NB4 (cell line): ENCODE measurements around the gene CIC.
"Not testable (repeated sequence)": the region's sequence is repeated elsewhere in the genome, so short reads cannot be mapped to it uniquely, and the experiment has no call there.

Source experiments
- DNase-seq: peaks from one replicate; pipeline ENCODE4 v3.0.0; 2010; ENCODE audit warnings: low read depth
- H3K4me3 ChIP-seq: one replicate; pipeline ENCODE4 v1.5.1; 2011; ENCODE audit warnings: mild to moderate bottlenecking, low read depth, low read length, moderate library complexity
- MYC ChIP-seq: IDR thresholded peaks from 2 replicates; pipeline ENCODE4 v1.6.1; 2011; ENCODE audit warnings: low read depth, low read length
- POLR2A ChIP-seq: IDR thresholded peaks from 2 replicates; pipeline ENCODE4 v1.6.1; 2011; ENCODE audit warnings: mild to moderate bottlenecking; ENCODE audit not compliant: insufficient read length; ENCODE audit errors: extremely low read depth
- TF ChIP-seq, protein P1 (sequence below): IDR thresholded peaks from 2 replicates; pipeline ENCODE4 v1.6.1; 2011; ENCODE audit warnings: low read depth, low read length
- TF ChIP-seq, protein P2 (sequence below): IDR thresholded peaks from one replicate; pipeline ENCODE4 v1.5.1; 2012; ENCODE audit warnings: low read depth, low read length

The CIC gene

DNA sequence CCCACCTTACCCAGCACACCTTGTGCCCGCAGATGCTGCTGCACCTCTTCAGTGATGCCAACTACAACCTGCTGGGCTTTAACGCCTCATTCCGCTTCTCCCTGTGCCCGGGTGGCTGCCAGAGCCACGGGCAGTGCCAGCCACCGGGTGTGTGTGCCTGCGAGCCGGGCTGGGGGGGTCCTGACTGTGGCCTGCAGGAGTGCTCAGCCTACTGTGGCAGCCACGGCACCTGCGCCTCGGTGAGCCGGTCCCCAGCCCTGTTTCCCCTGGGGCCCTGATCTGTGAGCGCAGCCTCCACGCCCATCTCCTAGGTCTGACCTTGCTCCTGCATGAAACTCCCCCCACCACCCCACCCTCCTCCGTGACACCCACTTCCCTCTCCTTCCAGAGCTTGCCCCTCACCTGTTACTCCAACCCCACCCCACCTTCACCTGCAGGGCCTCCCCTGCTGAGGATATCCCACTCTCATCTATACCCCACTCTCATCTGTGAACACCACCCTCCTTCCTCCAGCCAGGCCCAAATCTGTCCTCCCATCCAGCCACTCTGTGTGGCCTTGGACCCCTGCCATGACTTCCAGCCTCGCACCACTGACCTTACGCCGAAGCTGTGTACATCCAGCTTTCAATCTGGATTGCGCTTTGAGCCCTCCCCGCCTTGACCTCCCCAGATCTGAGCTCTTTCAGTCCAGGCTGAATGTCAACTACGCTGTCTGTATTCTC, 65.1 kb downstream of the CIC start:
- no peak for DNase-seq
- H3K4me3 ChIP-seq, result no peak overlapping the region
- TF ChIP-seq, protein P1, sequence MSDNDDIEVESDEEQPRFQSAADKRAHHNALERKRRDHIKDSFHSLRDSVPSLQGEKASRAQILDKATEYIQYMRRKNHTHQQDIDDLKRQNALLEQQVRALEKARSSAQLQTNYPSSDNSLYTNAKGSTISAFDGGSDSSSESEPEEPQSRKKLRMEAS, result no peak
- TF ChIP-seq, protein P2, sequence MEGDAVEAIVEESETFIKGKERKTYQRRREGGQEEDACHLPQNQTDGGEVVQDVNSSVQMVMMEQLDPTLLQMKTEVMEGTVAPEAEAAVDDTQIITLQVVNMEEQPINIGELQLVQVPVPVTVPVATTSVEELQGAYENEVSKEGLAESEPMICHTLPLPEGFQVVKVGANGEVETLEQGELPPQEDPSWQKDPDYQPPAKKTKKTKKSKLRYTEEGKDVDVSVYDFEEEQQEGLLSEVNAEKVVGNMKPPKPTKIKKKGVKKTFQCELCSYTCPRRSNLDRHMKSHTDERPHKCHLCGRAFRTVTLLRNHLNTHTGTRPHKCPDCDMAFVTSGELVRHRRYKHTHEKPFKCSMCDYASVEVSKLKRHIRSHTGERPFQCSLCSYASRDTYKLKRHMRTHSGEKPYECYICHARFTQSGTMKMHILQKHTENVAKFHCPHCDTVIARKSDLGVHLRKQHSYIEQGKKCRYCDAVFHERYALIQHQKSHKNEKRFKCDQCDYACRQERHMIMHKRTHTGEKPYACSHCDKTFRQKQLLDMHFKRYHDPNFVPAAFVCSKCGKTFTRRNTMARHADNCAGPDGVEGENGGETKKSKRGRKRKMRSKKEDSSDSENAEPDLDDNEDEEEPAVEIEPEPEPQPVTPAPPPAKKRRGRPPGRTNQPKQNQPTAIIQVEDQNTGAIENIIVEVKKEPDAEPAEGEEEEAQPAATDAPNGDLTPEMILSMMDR, result no peak
- TF ChIP-seq POLR2A (no peak), MYC (no peak)

DNA sequence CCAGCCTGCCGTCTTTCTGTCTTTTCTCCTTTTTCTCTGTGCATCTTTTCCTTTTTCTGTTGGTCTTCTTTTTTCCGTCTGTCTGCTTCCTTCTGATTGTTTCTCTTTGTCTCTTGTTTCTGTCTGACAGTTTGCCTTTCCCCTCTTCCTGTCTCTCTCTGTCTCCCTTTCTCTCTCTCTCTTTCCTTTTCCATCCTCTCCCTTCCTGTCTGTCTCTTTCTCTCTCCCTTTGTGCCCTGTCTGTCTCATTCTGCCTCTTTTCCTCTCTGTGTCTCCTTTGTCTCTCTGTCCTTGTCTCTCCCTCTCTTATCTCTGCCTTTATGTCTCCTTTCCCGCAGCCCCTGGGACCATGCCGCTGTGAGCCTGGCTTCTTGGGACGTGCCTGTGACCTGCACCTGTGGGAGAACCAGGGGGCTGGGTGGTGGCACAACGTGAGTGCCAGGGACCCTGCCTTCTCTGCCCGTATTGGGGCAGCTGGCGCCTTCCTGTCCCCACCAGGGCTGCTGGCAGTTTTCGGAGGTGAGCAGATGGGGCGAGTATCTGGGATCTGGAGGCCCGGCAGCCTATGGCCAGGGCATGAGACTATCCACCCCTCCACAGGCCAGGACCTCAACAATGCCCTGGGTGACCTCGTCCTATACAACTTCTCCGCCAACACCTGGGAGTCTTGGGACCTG, 65.8 kb downstream of the CIC start:
- DNase-seq, result no peak
- TF ChIP-seq MYC (no peak), POLR2A (no peak)
- TF ChIP-seq, protein P1, result no peak
- TF ChIP-seq, protein P2, result no peak
- H3K4me3 ChIP-seq, result no peak overlapping the region

DNA sequence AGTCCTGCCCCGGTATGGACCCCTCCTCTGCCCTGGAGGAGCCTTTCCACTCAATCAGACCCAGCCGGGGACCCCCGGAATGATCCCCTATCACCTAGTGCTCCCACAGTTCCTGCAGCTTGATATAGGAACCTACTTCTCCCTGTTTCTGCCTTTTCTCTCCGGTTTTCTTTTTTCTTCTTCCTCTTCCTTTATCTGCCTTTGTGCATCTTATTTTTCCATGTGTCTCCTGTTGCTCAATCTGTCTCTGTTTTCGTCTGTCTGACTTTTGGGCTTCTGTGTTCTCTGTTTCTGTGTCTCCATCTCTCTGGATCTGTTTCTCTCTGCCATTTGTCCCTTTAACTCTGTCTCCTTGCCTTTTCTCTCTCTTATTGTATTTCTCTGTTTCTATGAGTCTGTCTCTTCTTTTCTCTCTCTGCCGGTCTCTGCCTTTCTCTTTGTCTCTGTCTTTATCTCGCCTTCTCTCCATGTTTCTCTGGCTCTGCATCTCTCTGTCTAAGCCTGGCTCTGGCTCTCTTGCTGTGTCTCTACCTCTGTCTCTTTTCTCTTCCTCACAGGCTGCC, 66.4 kb downstream of the CIC start:
- DNase-seq, result no peak
- no peak for TF ChIP-seq MYC
- TF ChIP-seq, protein P1, result no peak
- TF ChIP-seq, protein P2, result no peak
- no peak for TF ChIP-seq POLR2A

DNA sequence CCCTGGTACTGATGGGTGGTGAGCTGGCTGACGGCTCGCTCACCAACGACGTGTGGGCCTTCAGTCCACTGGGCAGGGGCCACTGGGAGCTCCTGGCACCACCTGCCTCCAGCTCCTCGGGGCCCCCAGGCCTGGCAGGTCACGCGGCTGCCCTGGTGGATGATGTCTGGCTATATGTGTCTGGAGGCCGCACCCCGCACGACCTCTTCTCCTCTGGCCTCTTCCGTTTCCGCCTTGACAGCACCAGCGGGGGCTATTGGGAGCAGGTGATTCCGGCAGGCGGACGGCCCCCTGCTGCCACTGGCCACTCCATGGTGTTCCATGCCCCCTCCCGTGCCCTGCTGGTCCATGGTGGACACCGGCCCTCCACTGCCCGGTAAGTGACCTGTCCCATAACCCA, 66.9 kb downstream of the CIC start:
- no peak overlapping the region for H3K4me3 ChIP-seq
- no peak for DNase-seq
- TF ChIP-seq, protein P2, result no peak
- TF ChIP-seq POLR2A, result no peak
- no peak for TF ChIP-seq MYC
- TF ChIP-seq, protein P1, result no peak

More for the DNA sequence above, 66.4 kb downstream of the CIC start:
- H3K4me3 ChIP-seq, result no peak overlapping the region

DNA sequence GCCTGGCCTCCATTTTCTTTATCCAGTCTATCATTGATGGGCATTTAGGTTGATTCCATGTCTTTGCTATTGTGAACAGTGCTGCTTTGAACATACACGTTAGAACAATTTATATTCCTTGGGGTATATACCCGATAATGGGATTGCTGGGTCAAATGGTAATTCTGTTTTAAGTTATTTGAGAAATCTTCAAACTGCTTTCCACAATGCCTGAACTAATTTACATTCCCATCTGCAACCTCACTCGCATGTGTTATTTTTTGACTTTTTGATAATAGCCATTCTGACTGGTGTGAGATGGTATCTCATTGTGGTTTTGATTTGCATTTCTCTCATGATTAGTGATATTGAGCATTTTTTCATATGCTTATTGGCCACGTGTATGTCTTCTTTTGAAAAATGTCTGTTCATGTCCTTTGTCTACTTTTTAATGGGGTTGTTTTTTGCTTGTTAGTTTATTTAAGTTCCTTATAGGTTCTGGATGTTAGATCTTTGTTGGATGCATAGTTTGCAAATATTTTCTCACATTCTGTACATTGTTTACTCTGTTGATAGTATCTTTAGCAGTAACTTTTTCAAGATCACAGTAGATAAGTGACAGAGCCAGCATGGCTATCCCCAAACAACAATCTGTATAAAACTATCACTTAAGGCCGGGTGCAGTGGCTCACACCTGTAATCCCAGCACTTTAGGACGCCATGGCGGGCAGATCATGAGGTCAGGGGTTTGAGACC, 70.2 kb downstream of the CIC start:
- H3K4me3 ChIP-seq, DNase-seq: not testable (repeated sequence)

DNA sequence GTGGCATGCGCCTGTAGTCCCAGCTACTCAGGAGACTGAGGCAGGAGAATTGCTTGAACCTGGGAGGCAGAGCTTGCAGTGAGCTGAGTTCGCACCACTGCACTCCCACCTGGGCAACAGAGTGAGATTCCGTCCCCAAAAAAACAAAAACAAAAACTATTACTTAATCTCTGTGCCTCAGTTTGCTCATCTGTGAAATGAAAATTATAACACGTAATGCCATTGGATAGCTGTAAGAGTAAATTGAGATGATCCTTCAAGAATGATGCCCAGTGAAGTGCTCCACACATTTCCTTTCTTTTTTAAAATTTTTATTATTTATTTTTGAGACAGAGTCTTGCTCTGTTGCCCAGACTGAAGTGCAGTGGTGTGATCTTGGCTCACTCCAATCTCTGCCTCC, 70.9 kb downstream of the CIC start:
- not testable (repeated sequence) for H3K4me3 ChIP-seq, DNase-seq
